Mesendoderm (in vitro differentiated cells): ENCODE measurements around the gene HILPDA.

Source experiments
- DNase-seq: peaks from one replicate; pipeline ENCODE4 v3.0.0; 2013
- H2AK5ac ChIP-seq: 2 replicates; pipeline ENCODE4 v1.6.1; 2013; ENCODE audit warnings: low read length, inconsistent platforms
- H2BK120ac ChIP-seq: 2 replicates; pipeline ENCODE4 v1.6.1; 2013; ENCODE audit warnings: low read depth, mild to moderate bottlenecking, low read length, moderate library complexity, mixed read lengths
- H2BK15ac ChIP-seq: replicated peaks from 2 replicates; pipeline ENCODE4 v1.6.1; 2013; ENCODE audit warnings: low read depth, mild to moderate bottlenecking, moderate library complexity
- H2BK5ac ChIP-seq: 2 replicates; pipeline ENCODE4 v1.6.1; 2013; ENCODE audit warnings: low read length, inconsistent platforms
- H3K18ac ChIP-seq: 2 replicates; pipeline ENCODE4 v1.6.1; 2013; ENCODE audit warnings: mild to moderate bottlenecking, low read length, mixed read lengths
- H3K23ac ChIP-seq: one replicate; pipeline ENCODE4 v1.6.1; 2013; ENCODE audit warnings: low read length
- H3K27ac ChIP-seq: 2 replicates; pipeline ENCODE4 v1.5.1; 2013; ENCODE audit warnings: low read depth, mild to moderate bottlenecking, inconsistent platforms, low read length, moderate library complexity
- H3K27me3 ChIP-seq: 2 replicates; pipeline ENCODE4 v1.6.1; 2013; ENCODE audit warnings: low read length, control low read depth, mild to moderate bottlenecking, inconsistent platforms; ENCODE audit not compliant: insufficient read depth, poor library complexity
- H3K36me3 ChIP-seq: 2 replicates; pipeline ENCODE4 v1.6.1; 2013; ENCODE audit warnings: low read length, inconsistent platforms; ENCODE audit not compliant: control insufficient read depth, insufficient read depth
- H3K4ac ChIP-seq: one replicate; pipeline ENCODE4 v1.6.1; 2013; ENCODE audit warnings: low read depth, mild to moderate bottlenecking, low read length, moderate library complexity
- H3K4me1 ChIP-seq: 2 replicates; pipeline ENCODE4 v1.6.1; 2013; ENCODE audit warnings: low read depth, low read length, inconsistent platforms; ENCODE audit not compliant: control insufficient read depth
- H3K4me2 ChIP-seq: 2 replicates; pipeline ENCODE4 v1.6.1; 2013; ENCODE audit warnings: low read length
- H3K4me3 ChIP-seq: 2 replicates; pipeline ENCODE4 v1.5.1; 2013; ENCODE audit warnings: mild to moderate bottlenecking, low read length
- H3K56ac ChIP-seq: one replicate; pipeline ENCODE4 v1.6.1; 2013; ENCODE audit warnings: low read length
- H3K79me1 ChIP-seq: 2 replicates; pipeline ENCODE4 v1.6.1; 2013; ENCODE audit warnings: low read length, inconsistent platforms
- H3K79me2 ChIP-seq: 2 replicates; pipeline ENCODE4 v1.6.1; 2013; ENCODE audit warnings: mild to moderate bottlenecking, low read length; ENCODE audit not compliant: control insufficient read depth, insufficient read depth
- H3K9ac ChIP-seq: 2 replicates; pipeline ENCODE4 v1.6.1; 2013; ENCODE audit warnings: low read length, inconsistent platforms
- H4K5ac ChIP-seq: one replicate; pipeline ENCODE4 v1.6.1; 2013; ENCODE audit warnings: low read length
- H4K8ac ChIP-seq: one replicate; pipeline ENCODE4 v1.6.1; 2013; ENCODE audit warnings: low read depth, mild to moderate bottlenecking, control low read depth, low read length, moderate library complexity
- WGBS: extraction: QIAGEN DNeasy Blood & Tissue Kit; methylation state at CpG from one replicate; pipeline ENCODE4 v1.1.7; 2013; ENCODE audit warnings: low lambda C conversion rate, missing lambda C conversion rate; ENCODE audit not compliant: insufficient coverage; ENCODE audit errors: extremely low coverage; 5-methylcytosine and 5-hydroxymethylcytosine counted together

Gene HILPDA

GRCh38 chr7:128425850-128426249 is 29.8 kb upstream of the HILPDA start:
- no peaks in the 10 kb centered on the region for H3K4me1 ChIP-seq

GRCh38 chr7:128427289-128427891 is 28.3 kb upstream of the HILPDA start:
- Histone ChIP-seq H2BK120ac (no peak overlapping the region), H2BK15ac (no peak overlapping the region), H3K4me3 (no peak overlapping the region), H3K4ac (no peak overlapping the region), H3K18ac (no peak overlapping the region), H3K27me3 (no peaks in the 10 kb centered on the region), H3K36me3 (no peaks in the 10 kb centered on the region), H3K79me1 (no peaks in the 10 kb centered on the region), H3K27ac (no peak overlapping the region), H3K9ac (no peak overlapping the region), H4K8ac (no peak overlapping the region), H4K5ac (no peak overlapping the region), H2BK5ac (no peak overlapping the region), H3K23ac (no peak overlapping the region), H3K4me1 (no peaks in the 10 kb centered on the region), H3K56ac (no peak overlapping the region), H3K4me2 (no peak overlapping the region), H2AK5ac (no peak overlapping the region), H3K79me2 (no peaks in the 10 kb centered on the region)
- DNase-seq = peak; percentile 70
- no CpG with 5 or more reads among the region's 7 CpGs for WGBS

More at GRCh38 chr7:128425850-128426249, 29.8 kb upstream of the HILPDA start:
- Histone ChIP-seq H3K27ac (no peak overlapping the region), H3K79me2 (no peaks in the 10 kb centered on the region), H3K36me3 (no peaks in the 10 kb centered on the region), H3K4me2 (no peak overlapping the region), H3K79me1 (no peaks in the 10 kb centered on the region), H2BK5ac (no peak overlapping the region), H4K8ac (no peak overlapping the region), H3K56ac (no peak overlapping the region), H3K23ac (no peak overlapping the region), H2AK5ac (no peak overlapping the region), H3K18ac (no peak overlapping the region), H3K4ac (no peak overlapping the region), H2BK15ac (no peak overlapping the region), H3K27me3 (no peaks in the 10 kb centered on the region), H3K9ac (no peak overlapping the region), H4K5ac (no peak overlapping the region), H2BK120ac (no peak overlapping the region), H3K4me3 (no peak overlapping the region)
- WGBS = no CpG with 5 or more reads among the region's 4 CpGs
- DNase-seq = peak; percentile 70

GRCh38 chr7:128430207-128430606 is 25.5 kb upstream of the HILPDA start:
- H3K56ac ChIP-seq = no peak overlapping the region
- no peaks in the 10 kb centered on the region for H3K36me3 ChIP-seq
- peaks cover 3% of the 10 kb centered on the region for H3K4me1 ChIP-seq
- no peak overlapping the region for H3K18ac ChIP-seq
- no peak for DNase-seq
- WGBS = no CpG with 5 or more reads among the region's 3 CpGs
- H2AK5ac ChIP-seq = no peak overlapping the region
- H3K4me2 ChIP-seq = no peak overlapping the region
- H3K27ac ChIP-seq = no peak overlapping the region
- H4K8ac ChIP-seq = no peak overlapping the region
- H3K79me2 ChIP-seq = no peaks in the 10 kb centered on the region
- H3K9ac ChIP-seq = no peak overlapping the region
- no peak overlapping the region for H4K5ac ChIP-seq
- no peaks in the 10 kb centered on the region for H3K79me1 ChIP-seq
- no peak overlapping the region for H2BK120ac ChIP-seq
- H3K27me3 ChIP-seq = no peaks in the 10 kb centered on the region
- H3K23ac ChIP-seq = no peak overlapping the region
- H3K4me3 ChIP-seq = no peak overlapping the region
- H3K4ac ChIP-seq = no peak overlapping the region
- H2BK5ac ChIP-seq = no peak overlapping the region
- no peak overlapping the region for H2BK15ac ChIP-seq

- H3K56ac ChIP-seq = no peak overlapping the region
- H2BK15ac ChIP-seq = no peak overlapping the region
- H3K79me1 ChIP-seq = no peaks in the 10 kb centered on the region
- H3K4me2 ChIP-seq = no peak overlapping the region
- H2BK120ac ChIP-seq = no peak overlapping the region
- WGBS = no CpG with 5 or more reads among the region's 6 CpGs
- H3K4ac ChIP-seq = no peak overlapping the region
- peaks cover 5% of the 10 kb centered on the region for H3K4me1 ChIP-seq
- no peak overlapping the region for H4K5ac ChIP-seq
- H3K27ac ChIP-seq = no peak overlapping the region
- H2BK5ac ChIP-seq = no peak overlapping the region
- no peaks in the 10 kb centered on the region for H3K79me2 ChIP-seq
- H3K9ac ChIP-seq = no peak overlapping the region
- no peak overlapping the region for H3K4me3 ChIP-seq
- peak; percentile 53 for DNase-seq
- no peaks in the 10 kb centered on the region for H3K36me3 ChIP-seq
- no peak overlapping the region for H3K18ac ChIP-seq
- no peak overlapping the region for H2AK5ac ChIP-seq
- no peak overlapping the region for H3K23ac ChIP-seq
- no peak overlapping the region for H4K8ac ChIP-seq
- no peaks in the 10 kb centered on the region for H3K27me3 ChIP-seq
These were observed 24.5 kb upstream of the HILPDA start for GRCh38 chr7:128431221-128431620.

- no CpG with 5 or more reads among the region's 2 CpGs for WGBS
- no peak overlapping the region for H3K56ac ChIP-seq
- H3K4ac ChIP-seq = no peak overlapping the region
- H2BK5ac ChIP-seq = no peak overlapping the region
- DNase-seq = no peak
- H4K8ac ChIP-seq = no peak overlapping the region
- H2BK15ac ChIP-seq = no peak overlapping the region
- H3K18ac ChIP-seq = no peak overlapping the region
- H3K4me3 ChIP-seq = no peak overlapping the region
- no peaks in the 10 kb centered on the region for H3K79me2 ChIP-seq
- H4K5ac ChIP-seq = no peak overlapping the region
- no peak overlapping the region for H3K9ac ChIP-seq
- no peak overlapping the region for H3K4me2 ChIP-seq
- H3K23ac ChIP-seq = no peak overlapping the region
- no peak overlapping the region for H2AK5ac ChIP-seq
- H3K79me1 ChIP-seq = no peaks in the 10 kb centered on the region
- peaks cover 5% of the 10 kb centered on the region for H3K4me1 ChIP-seq
- H3K36me3 ChIP-seq = no peaks in the 10 kb centered on the region
- no peak overlapping the region for H3K27ac ChIP-seq
- H2BK120ac ChIP-seq = no peak overlapping the region
- H3K27me3 ChIP-seq = no peaks in the 10 kb centered on the region
These were observed 23.9 kb upstream of the HILPDA start for GRCh38 chr7:128431754-128432153.
